AG09309 (cell line): ENCODE data around the gene SYTL1.
A peak's percentile ranks its signal among the peaks of the same experiment; 100 is the strongest.

Source experiments
- DNase-seq: peaks from one replicate; pipeline ENCODE4 v3.0.0-alpha.2; 2010; ENCODE audit warnings: low read depth
- H3K4me3 ChIP-seq: 2 replicates; pipeline ENCODE4 v1.5.1; 2011; ENCODE audit warnings: mild to moderate bottlenecking, low read depth, low read length, moderate library complexity; ENCODE audit not compliant: control insufficient read depth
- TF ChIP-seq, protein P1 (sequence below): IDR thresholded peaks from 2 replicates; pipeline ENCODE4 v1.5.1; 2011; ENCODE audit warnings: mild to moderate bottlenecking, low read depth, low read length, inconsistent platforms; ENCODE audit not compliant: insufficient read depth, control insufficient read depth; ENCODE audit errors: missing control alignments

The SYTL1 gene

DNA sequence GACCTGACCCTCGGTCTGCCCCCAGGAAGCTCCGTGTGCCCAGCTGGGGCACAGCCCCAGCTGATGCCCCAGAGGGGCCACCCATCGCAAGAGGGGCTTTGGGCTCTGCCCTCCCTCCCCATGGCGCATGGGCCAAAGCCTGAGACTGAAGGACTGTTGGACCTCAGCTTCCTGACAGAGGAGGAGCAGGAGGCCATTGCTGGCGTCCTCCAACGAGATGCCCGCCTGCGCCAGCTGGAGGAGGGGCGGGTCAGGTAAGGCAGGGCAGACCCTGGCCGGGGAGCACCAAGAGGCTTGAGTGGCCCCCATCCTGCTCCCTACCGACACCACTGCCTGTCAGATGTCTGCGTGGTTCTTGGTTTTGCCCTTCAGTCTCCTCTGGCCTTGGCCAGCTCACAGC is 3.5 kb downstream of the SYTL1 start:
- no peak overlapping the region for H3K4me3 ChIP-seq
- DNase-seq, result no peak
- TF ChIP-seq, protein P1, sequence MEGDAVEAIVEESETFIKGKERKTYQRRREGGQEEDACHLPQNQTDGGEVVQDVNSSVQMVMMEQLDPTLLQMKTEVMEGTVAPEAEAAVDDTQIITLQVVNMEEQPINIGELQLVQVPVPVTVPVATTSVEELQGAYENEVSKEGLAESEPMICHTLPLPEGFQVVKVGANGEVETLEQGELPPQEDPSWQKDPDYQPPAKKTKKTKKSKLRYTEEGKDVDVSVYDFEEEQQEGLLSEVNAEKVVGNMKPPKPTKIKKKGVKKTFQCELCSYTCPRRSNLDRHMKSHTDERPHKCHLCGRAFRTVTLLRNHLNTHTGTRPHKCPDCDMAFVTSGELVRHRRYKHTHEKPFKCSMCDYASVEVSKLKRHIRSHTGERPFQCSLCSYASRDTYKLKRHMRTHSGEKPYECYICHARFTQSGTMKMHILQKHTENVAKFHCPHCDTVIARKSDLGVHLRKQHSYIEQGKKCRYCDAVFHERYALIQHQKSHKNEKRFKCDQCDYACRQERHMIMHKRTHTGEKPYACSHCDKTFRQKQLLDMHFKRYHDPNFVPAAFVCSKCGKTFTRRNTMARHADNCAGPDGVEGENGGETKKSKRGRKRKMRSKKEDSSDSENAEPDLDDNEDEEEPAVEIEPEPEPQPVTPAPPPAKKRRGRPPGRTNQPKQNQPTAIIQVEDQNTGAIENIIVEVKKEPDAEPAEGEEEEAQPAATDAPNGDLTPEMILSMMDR, result no peak

DNA sequence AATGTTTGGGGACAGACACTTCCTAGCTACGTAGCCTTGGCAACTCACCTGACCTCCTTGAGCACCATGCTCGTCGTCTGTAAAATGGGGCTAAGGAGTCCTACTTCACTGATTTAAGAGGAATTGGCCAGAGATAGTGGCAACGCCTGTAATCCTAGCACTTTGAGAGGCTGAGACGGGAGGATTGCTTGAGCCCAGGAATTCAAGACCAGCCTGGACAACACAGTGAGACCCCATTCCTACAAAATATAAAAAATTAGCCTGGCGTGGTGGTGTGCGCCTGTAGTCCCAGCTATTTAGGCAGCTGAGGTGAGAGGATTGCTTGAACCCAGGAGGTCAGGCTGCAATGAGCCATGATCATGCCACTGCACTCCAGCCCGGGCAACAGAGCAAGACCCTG is 4.5 kb downstream of the SYTL1 start:
- DNase-seq, result no peak
- H3K4me3 ChIP-seq, result no peak overlapping the region
- TF ChIP-seq, protein P1, result no peak

DNA sequence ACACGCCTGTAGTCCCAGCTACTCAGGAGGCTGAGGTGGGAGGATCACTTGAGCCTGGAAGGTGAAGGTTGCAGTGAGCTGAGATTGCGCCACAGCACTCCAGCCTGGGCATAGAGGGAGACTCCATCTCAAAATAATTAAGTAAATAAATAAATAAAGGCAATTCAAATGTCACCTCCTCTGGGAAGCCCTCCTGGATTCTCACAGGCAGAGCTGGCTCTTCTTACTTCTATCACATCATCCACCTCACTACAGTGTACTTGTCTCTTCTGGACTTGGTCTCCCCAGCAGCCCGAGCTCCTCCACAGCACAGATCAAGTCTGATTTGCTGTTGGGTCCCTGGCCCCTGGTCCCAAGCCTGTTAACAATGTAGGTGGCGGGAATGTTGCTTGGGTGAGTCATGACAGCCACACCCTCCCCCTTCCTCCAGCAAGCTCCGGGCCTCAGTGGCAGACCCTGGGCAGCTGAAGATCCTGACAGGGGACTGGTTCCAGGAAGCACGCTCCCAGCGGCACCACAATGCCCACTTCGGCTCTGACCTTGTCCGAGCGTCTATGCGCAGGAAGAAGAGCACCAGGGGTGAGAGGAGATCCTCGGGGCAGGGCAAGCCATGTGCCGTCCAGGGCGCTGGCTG is 5.3 kb downstream of the SYTL1 start:
- no peak for DNase-seq
- H3K4me3 ChIP-seq, result no peak overlapping the region
- TF ChIP-seq, protein P1, result no peak

DNA sequence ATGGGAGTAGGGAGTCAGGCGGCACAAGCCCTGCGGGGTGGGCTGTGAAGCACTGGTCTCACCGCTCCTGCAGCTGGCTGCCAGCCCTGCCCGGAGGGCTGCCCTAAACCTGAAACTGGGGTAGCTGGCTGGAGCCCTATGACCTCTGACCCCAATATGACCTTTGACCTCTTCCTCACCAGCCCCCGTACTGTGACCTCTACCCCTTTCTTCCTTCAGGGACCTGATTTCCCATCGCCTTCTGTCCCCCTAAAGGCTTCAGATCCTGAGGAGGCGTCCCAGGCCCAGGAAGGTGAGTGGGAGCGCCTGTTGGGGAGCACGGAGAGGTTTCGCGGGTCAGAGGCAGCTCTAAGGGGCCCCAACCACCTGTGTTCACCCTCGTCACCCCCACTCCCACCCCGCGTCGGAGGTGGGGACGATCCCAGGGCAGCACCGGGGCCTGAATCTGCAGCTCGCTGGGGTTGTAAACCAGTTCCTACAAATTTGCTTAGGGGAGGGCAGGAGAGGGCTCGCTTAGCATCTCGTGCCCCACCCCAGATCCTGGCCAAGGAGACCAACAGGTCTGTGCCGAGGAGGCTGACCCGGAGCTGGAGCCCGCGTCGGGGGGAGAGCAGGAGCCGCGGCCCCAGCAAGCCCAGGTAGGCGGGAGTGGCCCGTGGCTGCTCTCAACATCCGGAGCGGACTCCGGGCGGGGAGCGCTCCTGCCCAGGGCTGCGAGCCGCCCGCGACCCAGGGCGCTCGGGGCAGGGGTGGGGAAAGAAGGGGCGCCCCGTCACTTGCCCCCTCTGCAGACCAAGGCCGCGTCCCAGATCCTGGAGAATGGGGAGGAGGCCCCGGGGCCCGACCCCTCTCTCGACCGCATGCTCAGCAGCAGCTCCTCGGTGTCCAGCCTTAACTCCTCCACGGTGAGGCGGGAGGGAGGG is 7.3 kb downstream of the SYTL1 start:
- TF ChIP-seq, protein P1, result no peak
- DNase-seq, result no peak
- H3K4me3 ChIP-seq, result peak overlapping the region; percentile 38

DNA sequence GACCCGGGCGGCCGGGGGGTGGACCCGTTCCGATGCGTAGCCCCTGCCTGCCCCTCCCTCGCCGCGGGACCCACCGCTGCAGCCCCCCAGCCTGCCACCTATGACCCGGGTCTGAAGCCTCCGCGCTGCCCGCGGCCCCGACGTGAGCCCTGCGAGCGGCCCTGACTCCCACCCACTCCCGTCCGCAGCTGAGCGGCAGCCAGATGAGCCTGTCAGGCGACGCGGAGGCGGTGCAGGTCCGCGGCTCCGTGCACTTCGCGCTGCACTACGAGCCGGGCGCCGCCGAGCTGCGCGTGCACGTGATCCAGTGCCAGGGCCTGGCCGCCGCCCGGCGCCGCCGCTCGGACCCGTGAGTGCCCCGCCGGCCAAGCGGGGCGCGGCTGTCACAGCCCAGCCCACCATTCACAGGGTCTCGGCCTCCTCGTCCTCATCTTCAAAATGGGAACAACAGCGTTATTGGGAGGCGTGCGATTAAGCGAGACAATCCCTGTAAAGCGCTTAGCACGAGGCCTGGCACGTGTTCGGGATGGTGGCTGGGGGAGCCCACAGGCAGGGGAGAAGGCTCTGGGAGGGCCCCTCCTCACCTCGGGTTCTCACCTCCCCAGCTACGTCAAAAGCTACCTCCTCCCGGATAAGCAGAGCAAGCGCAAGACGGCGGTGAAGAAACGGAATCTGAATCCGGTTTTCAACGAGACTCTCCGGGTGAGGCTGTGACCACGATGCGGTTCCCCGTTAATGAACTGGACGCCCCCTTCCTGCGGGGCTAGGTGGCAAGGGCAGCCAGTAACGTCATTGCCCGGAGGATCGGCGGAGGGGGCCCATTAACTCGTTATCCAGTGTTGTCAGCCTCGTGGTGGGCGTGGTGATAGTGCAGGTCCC is 8.2 kb downstream of the SYTL1 start:
- peak overlapping the region; percentile 38 for H3K4me3 ChIP-seq
- TF ChIP-seq, protein P1, result no peak
- no peak for DNase-seq
